Measurements from ENCODE around the gene TACO1. TPM values are rescaled to one million over a fixed set of nuclear protein-coding genes. Genes with fewer than 3 reads are reported as not detected.

The TACO1 gene
- total RNA-seq, 2 experiments from 2014 or later: 25.7 to 29.2 TPM

GRCh38 chr17:63652106-63652505 is 51.4 kb downstream of the TACO1 start:
- CTCF ChIA-PET: interaction anchor here (0.7 kb wide), 1 partner anchor 19 kb away, joined by 3 read pairs; no protein-coding TSS in a partner anchor
- Mint-ChIP-seq H3K36me3 (ENCODE audit: low read depth) (peaks cover 11% of the 10 kb centered on the region), H3K9me3 (ENCODE audit: low read depth) (no peaks in the 10 kb centered on the region), H3K27me3 (no peaks in the 10 kb centered on the region), H3K4me1 (peaks cover 5% of the 10 kb centered on the region), H3K4me3 (no peak overlapping the region), H3K27ac (no peak overlapping the region)
- ATAC-seq (no peak), DNase-seq (no peak)
- intact Hi-C loops (cut with DNase I, micrococcal nuclease): no loop called here
- POLR2A ChIA-PET: no interaction called here

DNA sequence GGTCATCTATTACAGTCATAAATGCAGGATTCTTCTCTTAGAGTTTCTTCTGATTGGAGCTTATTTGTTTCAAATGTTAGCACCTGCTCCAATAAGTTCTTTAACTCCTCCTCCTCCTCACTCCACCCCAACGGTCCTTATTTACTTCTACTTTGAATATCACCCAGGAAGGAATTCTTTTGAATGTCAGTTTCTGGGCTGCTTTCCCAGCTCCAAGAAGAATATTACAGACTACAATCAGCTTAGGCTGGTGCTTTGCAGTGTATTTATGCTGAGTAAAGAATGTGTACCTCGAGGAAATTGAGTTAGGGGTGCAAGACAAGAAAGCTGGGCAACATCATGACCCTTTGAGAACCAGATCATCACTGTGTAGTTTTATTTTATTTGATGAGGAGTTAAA is 52.4 kb downstream of the TACO1 start:
- POLR2A ChIA-PET: no interaction called here
- no peaks in the 10 kb centered on the region for H3K9me3 Mint-ChIP-seq (ENCODE audit: low read depth)

GRCh38 chr17:63657786-63658185 is 57.1 kb downstream of the TACO1 start:
- CTCF ChIA-PET: interaction anchor here (0.8 to 1.4 kb wide), 3 partner anchors 12 to 39 kb away, joined by 3 read pairs; no protein-coding TSS in a partner anchor
- intact Hi-C loops (cut with DNase I, micrococcal nuclease): no loop called here
- ATAC-seq: no peak
- DNase-seq: no peak
- Mint-ChIP-seq H3K4me3 (no peak overlapping the region), H3K4me1 (no peaks in the 10 kb centered on the region), H3K36me3 (ENCODE audit: low read depth) (peaks cover 14% of the 10 kb centered on the region), H3K27ac (no peak overlapping the region), H3K9me3 (ENCODE audit: low read depth) (no peaks in the 10 kb centered on the region), H3K27me3 (no peaks in the 10 kb centered on the region)
- POLR2A ChIA-PET: no interaction called here

More for the DNA sequence above, 52.4 kb downstream of the TACO1 start:
- ATAC-seq (no peak), DNase-seq (no peak)
- no peak overlapping the region for H3K27ac Mint-ChIP-seq
- no peak overlapping the region for H3K4me3 Mint-ChIP-seq
- H3K36me3 Mint-ChIP-seq (ENCODE audit: low read depth): peaks cover 13% of the 10 kb centered on the region
- intact Hi-C loops (cut with DNase I, micrococcal nuclease): no loop called here
- H3K27me3 Mint-ChIP-seq: no peaks in the 10 kb centered on the region
- CTCF ChIA-PET: interaction anchor here (0.7 kb wide), 1 partner anchor 20 kb away, joined by 3 read pairs; no protein-coding TSS in a partner anchor
- H3K4me1 Mint-ChIP-seq: peaks cover 5% of the 10 kb centered on the region

Other genes with a start within 250 kb of the TACO1 start
- 1 to 10 TPM; 2.5 to 3.0 TPM for gene CYB561, start 154.6 kb upstream of the TACO1 start, total RNA-seq
- gene ACE, start 123.8 kb upstream of the TACO1 start, total RNA-seq: under 1 TPM; 0.26 to 0.46 TPM
- gene KCNH6, start 77.5 kb upstream of the TACO1 start, total RNA-seq: not detected
- gene DCAF7, start 50.4 kb upstream of the TACO1 start, total RNA-seq: 100 to 1,000 TPM; 106 to 117 TPM
- 10 to 100 TPM; 22.4 to 22.9 TPM for gene MAP3K3, start 21.5 kb downstream of the TACO1 start, total RNA-seq
- gene LIMD2, start 99.2 kb downstream of the TACO1 start, total RNA-seq: 100 to 1,000 TPM; 119 to 127 TPM
- 10 to 100 TPM; 51.0 to 53.6 TPM for gene STRADA, start 140.9 kb downstream of the TACO1 start, total RNA-seq
- gene CCDC47, start 172.7 kb downstream of the TACO1 start, total RNA-seq: 10 to 100 TPM; 76.9 to 82.3 TPM
- 100 to 1,000 TPM; 109 to 173 TPM for gene DDX42, start 173.3 kb downstream of the TACO1 start, total RNA-seq
- 100 to 1,000 TPM in 1 of 2 experiments, 10 to 100 TPM in 1; 98.2 to 160 TPM for gene PSMC5, start 226.5 kb downstream of the TACO1 start, total RNA-seq
- 10 to 100 TPM; 52.1 to 61.2 TPM for gene FTSJ3, start 226.8 kb downstream of the TACO1 start, total RNA-seq
- gene SMARCD2, start 241.8 kb downstream of the TACO1 start, total RNA-seq: 100 to 1,000 TPM in 1 of 2 experiments, 10 to 100 TPM in 1; 100.0 to 101 TPM

All from activated CD4-positive, alpha-beta T cell treated with anti-CD3 and anti-CD28 coated beads for 36 hours (primary cell).